Anterior cingulate cortex (tissue), 58 donors: ENCODE measurements around the gene AP3B1.
A peak's percentile ranks its signal among the peaks of the same experiment; 100 is the strongest.

Experiments
- DNase-seq, 58 donors: peaks; one replicate each; lab custom pipeline; 2025; lab: John Stamatoyannopoulos, UW

Gene AP3B1

GRCh38 chr5:78294248-78295034 is at the start of gene AP3B1:
TSS of gene AP3B1 (minus strand) at chr5:78294698. CDS start at chr5:78294579, 119 bp downstream.
- DNase-seq = peak; percentile 77 to 99 (median 96)

- no peak for DNase-seq
Measured at GRCh38 chr5:78341440-78341839, 46.9 kb upstream of the AP3B1 start.

- no peak for DNase-seq
Measured at GRCh38 chr5:78339617-78340436, 45.3 kb upstream of the AP3B1 start.

GRCh38 chr5:78336698-78337097 is 42.2 kb upstream of the AP3B1 start:
- DNase-seq = no peak

- DNase-seq = no peak
Measured at GRCh38 chr5:78335976-78336375, 41.5 kb upstream of the AP3B1 start.

GRCh38 chr5:78334811-78335210 is 40.3 kb upstream of the AP3B1 start:
- no peak for DNase-seq

- no peak for DNase-seq
Measured at GRCh38 chr5:78331523-78332080, 37.1 kb upstream of the AP3B1 start.

GRCh38 chr5:78328585-78329173 is 34.2 kb upstream of the AP3B1 start:
- no peak for DNase-seq

- DNase-seq = no peak
Measured at GRCh38 chr5:78327761-78328510, 33.4 kb upstream of the AP3B1 start.

- DNase-seq = no peak
Measured at GRCh38 chr5:78326930-78327329, 32.4 kb upstream of the AP3B1 start.

- DNase-seq = no peak
Measured at GRCh38 chr5:78323241-78323640, 28.7 kb upstream of the AP3B1 start.

- peak in 2 of 58 donors; percentile 2 to 7 for DNase-seq
Measured at GRCh38 chr5:78320401-78320800, 25.9 kb upstream of the AP3B1 start.

- DNase-seq = no peak
Measured at GRCh38 chr5:78318337-78318736, 23.8 kb upstream of the AP3B1 start.

- no peak for DNase-seq
Measured at GRCh38 chr5:78317515-78317914, 23.0 kb upstream of the AP3B1 start.

GRCh38 chr5:78308703-78309102 is 14.2 kb upstream of the AP3B1 start:
- DNase-seq = no peak

GRCh38 chr5:78300464-78301045 is 6.1 kb upstream of the AP3B1 start:
- no peak for DNase-seq

GRCh38 chr5:78295035-78295961 is 800 bp upstream of the AP3B1 start:
- DNase-seq = peak in 14 of 58 donors; percentile 4 to 58 (median 32)

GRCh38 chr5:78293851-78294247 is 649 bp downstream of the AP3B1 start:
- DNase-seq = peak in 1 of 58 donors; percentile 27

GRCh38 chr5:78291687-78292086 is 2.8 kb downstream of the AP3B1 start:
- no peak for DNase-seq
